Vagina (tissue), 2 donors: ENCODE results near the gene IFNL4. TPM values are rescaled to one million over a fixed set of nuclear protein-coding genes. Genes with fewer than 3 reads are reported as not detected.

Experiments
- DNase-seq, 2 donors: peaks; one replicate each; pipeline ENCODE4 v3.0.0-alpha.2; 2017; ENCODE audit errors: extremely low spot score in 2 of 2
- H3K27ac ChIP-seq: fragments of 200-600 bp; sonication (generic); one replicate; pipeline ENCODE4 v1.5.1; 2019
- H3K27me3 ChIP-seq: fragments of 200-600 bp; sonication (generic); one replicate; pipeline ENCODE4 v1.5.1; 2019
- H3K36me3 ChIP-seq, 2 donors: fragments of 200-600 bp; sonication (generic); one replicate each; pipeline ENCODE4 v1.5.1; 2017 to 2019
- H3K4me1 ChIP-seq: fragments of 200-600 bp; sonication (generic); one replicate; pipeline ENCODE4 v1.5.1; 2019
- H3K4me3 ChIP-seq, 2 donors: fragments of 200-600 bp; sonication (generic); 1 replicate in 1 of 2; 2 replicates in 1 of 2; pipeline ENCODE4 v1.5.1; 2016 to 2019
- H3K9me3 ChIP-seq: fragments of 200-600 bp; sonication (generic); one replicate; pipeline ENCODE4 v1.5.1; 2019
- CTCF ChIP-seq, 3 experiments: fragments of 450-650 bp in 2 of 3; fragments of 200-600 bp in 1 of 3; sonication (generic) in 1 of 3; IDR thresholded peaks; one replicate each; pipeline ENCODE4 v1.5.1; 2017 to 2019; ENCODE audit warnings: antibody characterized with exemption in 3 of 3, mild to moderate bottlenecking in 2 of 3, moderate library complexity in 2 of 3
- POLR2A ChIP-seq, 2 donors: fragments of 450-650 bp; IDR thresholded peaks; one replicate each; pipeline ENCODE4 v1.6.1; 2017; ENCODE audit warnings: antibody characterized with exemption in 2 of 2, mild to moderate bottlenecking in 2 of 2, moderate library complexity in 2 of 2
- POLR2AphosphoS5 ChIP-seq, 2 donors: sonication (generic); formaldehyde crosslinking; IDR thresholded peaks; one replicate each; pipeline ENCODE4 v1.9.0; 2017; ENCODE audit warnings: antibody characterized with exemption in 2 of 2, mild to moderate bottlenecking in 2 of 2, low read depth in 1 of 2; ENCODE audit not compliant: insufficient read depth in 1 of 2
- intact Hi-C: fragments of 100-400 bp; cut with DNase I; formaldehyde crosslinking; loops from one replicate; pipeline ENCODE4 v1.15.1; 2023
- total RNA-seq: library from RNA; depleted of rRNA; stranded (reverse); fragments of >200 nt; gene quantifications from one replicate; pipeline ENCODE4 v1.2.3, GENCODE V29; 2016

The IFNL4 gene
- total RNA-seq, 1 donor from 2014 or later = not detected

DNA sequence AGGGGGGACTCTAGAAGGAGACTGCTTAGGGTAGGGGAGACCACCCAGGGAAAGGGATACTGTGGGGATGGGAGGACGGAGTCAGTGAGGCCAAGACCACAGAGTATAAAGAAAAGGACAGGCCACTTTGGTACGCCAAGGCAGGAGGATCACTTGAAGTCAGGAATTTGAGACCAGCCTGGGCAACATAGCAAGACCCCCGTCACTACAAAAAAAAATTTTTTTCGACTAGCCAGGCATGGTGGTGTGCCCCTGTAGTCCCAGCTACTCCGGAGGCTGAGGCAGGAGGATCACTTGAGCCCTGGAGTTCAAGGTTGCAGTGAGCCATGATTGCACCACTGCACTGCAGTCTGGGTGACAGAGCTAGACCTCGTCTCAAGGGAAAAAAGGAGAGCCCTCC is 10.4 kb downstream of the IFNL4 start:
- Histone ChIP-seq H3K4me3 (no peak overlapping the region), H3K27me3 (no peaks in the 10 kb centered on the region), H3K4me1 (no peaks in the 10 kb centered on the region), H3K36me3 (no peaks in the 10 kb centered on the region), H3K27ac (no peak overlapping the region), H3K9me3 (no peaks in the 10 kb centered on the region)
- intact Hi-C loops = no loop called here
- TF ChIP-seq CTCF (IDR thresholded peaks at IDR 0.05) (no peak), POLR2A (IDR thresholded peaks at IDR 0.05) (no peak), POLR2AphosphoS5 (IDR thresholded peaks at IDR 0.05; ENCODE audit: insufficient read depth in 1 of 2, low read depth in 1 of 2) (no peak)
- no peak for DNase-seq

DNA sequence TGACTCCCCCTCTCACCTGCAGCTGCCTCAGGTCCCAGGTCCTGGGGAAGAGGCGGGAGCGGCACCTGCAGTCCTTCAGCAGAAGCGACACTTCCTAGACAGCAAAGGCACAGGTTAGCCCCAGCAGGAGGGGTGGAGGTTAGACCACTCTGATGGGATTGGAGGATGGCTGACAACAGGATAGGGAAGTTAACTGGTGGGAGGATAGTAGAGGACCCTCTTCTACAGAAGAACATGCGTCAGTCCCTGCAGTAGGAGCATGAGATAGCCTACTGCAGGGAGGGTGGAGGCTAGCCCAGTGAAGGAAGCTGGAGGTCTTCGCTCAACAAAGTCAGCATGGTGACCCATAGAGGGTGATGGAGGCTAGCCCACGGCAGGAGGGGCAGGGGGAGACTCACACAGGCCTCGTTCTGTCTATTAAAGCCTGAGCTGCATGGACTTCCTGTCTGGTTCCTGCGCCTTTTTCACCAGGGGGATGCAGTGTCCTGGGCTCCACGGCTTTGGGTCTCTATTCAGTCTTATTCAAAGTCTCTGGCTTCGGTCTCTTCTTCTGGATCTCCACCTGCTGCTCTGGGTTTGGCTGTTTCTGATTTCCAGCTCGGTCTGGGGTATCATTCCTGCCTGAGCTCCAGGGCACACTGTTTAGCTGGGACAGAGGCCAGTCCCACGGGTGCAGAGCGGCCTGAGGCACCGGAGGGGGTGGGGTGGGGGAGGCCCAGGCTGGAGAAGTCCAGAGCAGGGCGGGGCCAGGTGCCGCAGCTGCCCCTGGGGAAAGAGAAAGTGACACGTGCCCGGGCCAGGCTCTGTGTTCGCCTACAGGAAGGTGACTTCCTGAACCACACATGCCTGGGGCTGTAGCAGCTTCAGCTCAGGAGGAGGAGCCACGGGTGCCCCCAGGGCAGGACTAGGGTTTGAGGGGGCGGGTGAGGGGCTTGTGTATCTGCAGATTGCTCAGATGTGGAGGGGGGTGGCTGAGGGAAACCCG is 11.2 kb downstream of the IFNL4 start:
- Histone ChIP-seq H3K4me1 (no peaks in the 10 kb centered on the region), H3K27ac (no peak overlapping the region), H3K27me3 (no peaks in the 10 kb centered on the region), H3K4me3 (no peak overlapping the region), H3K9me3 (no peaks in the 10 kb centered on the region), H3K36me3 (no peaks in the 10 kb centered on the region)
- TF ChIP-seq POLR2A (IDR thresholded peaks at IDR 0.05) = no peak
- TF ChIP-seq CTCF (IDR thresholded peaks at IDR 0.05) = no peak
- TF ChIP-seq POLR2AphosphoS5 (IDR thresholded peaks at IDR 0.05; ENCODE audit: insufficient read depth in 1 of 2, low read depth in 1 of 2) = no peak
- intact Hi-C loops = no loop called here
- no peak for DNase-seq

DNA sequence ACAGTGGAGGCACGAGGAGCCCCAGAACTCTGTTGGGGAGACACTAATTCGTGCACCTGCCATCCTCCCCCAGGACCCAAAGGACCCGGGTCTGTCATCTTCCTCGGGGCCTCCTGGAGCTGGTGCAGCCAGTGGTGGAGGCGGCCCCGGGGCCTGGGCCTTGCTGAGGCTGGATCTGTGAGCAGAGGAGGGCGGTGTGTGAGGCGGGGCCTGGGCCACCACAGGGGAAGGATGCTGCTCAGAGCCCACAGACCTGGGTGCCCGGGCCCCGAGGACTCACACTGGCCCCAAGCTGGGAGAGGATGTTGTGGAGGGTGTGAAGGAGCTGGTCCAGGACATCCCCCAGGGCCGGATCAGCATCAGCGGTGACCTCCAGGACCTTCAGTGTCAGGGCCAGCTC is 12.1 kb downstream of the IFNL4 start:
- no peak for DNase-seq
- no peaks in the 10 kb centered on the region for H3K36me3 ChIP-seq
- TF ChIP-seq POLR2A (IDR thresholded peaks at IDR 0.05) (no peak), POLR2AphosphoS5 (IDR thresholded peaks at IDR 0.05; ENCODE audit: insufficient read depth in 1 of 2, low read depth in 1 of 2) (no peak), CTCF (IDR thresholded peaks at IDR 0.05) (no peak)
- no peaks in the 10 kb centered on the region for H3K27me3 ChIP-seq
- no peaks in the 10 kb centered on the region for H3K4me1 ChIP-seq
- no peaks in the 10 kb centered on the region for H3K9me3 ChIP-seq
- intact Hi-C loops = no loop called here
- H3K4me3 ChIP-seq = no peak overlapping the region
- H3K27ac ChIP-seq = no peak overlapping the region

GRCh38 chr19:39232708-39233107 is 15.9 kb downstream of the IFNL4 start:
- H3K4me3 ChIP-seq = no peak overlapping the region
- DNase-seq = no peak
- intact Hi-C loops = no loop called here
- H3K27ac ChIP-seq = no peak overlapping the region
- H3K27me3 ChIP-seq = no peaks in the 10 kb centered on the region
- no peaks in the 10 kb centered on the region for H3K4me1 ChIP-seq
- no peaks in the 10 kb centered on the region for H3K36me3 ChIP-seq
- no peak for TF ChIP-seq POLR2AphosphoS5 (IDR thresholded peaks at IDR 0.05; ENCODE audit: insufficient read depth in 1 of 2, low read depth in 1 of 2)
- TF ChIP-seq CTCF (IDR thresholded peaks at IDR 0.05) = no peak
- TF ChIP-seq POLR2A (IDR thresholded peaks at IDR 0.05) = no peak
- H3K9me3 ChIP-seq = no peaks in the 10 kb centered on the region
